ENCODE measurements around the gene MEGF6.

Gene MEGF6

DNA sequence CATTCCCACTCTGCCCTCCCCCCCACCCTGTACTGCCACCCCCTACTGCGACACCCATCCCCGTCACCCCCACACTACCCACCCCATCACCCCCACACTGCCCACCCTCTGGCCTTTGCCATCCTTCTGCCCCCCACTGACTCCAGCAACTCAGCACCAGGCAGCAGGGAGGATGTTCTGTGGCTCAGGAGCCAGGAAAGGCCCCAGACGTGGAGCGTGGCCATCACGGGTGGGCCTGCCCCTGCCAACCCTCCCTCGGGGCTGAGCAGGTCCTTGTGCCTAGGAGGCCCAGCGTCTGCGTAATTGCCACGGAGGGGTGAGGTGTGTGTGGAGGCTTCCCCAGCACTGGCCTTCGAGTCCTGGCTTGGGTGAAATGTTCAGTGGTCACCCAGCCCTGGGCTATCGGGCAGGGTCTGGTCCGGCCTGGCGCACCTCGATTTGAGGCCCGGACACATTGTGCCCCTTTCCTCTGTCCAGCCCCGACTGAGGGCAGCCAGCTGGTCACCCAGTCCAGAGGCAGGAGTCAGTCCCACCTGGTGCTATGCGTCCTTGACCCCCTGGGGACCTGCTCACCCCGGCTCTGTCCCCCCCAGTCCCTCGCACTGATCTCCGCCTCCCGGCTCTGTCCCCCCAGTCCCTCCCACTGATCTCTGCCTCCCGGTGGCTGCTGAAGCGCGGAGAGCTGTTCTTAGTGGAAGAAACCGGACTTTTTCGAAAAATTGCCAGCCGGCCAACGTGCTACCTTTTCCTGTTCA lies 133.9 kb downstream of the MEGF6 start:
- no peak for DNase-seq

DNA sequence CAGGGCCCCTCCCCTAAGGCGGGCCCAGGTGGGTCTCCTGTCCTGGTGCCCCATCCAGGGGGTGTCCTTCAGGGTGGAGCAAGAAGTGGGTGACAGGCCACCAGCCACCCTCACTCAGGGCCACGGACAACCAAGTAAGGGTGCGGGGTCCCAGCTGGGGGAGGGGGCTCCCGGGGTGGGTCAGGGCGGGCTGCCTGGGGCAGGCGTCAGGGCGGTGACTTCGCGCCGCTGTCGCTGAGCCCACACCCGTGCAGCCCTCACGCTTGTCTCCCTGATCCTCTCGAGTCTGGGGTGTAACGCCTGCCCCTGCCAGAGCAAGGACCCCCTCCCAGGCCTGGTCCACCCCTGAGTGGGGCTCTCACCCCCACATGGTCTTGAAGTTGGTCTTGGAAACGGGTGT lies 134.6 kb downstream of the MEGF6 start:
- DNase-seq = no peak

- no peak for DNase-seq
These were observed 135.3 kb downstream of the MEGF6 start for GRCh38 chr1:3475839-3476573.

GRCh38 chr1:3474421-3474820 lies 136.9 kb downstream of the MEGF6 start:
- DNase-seq = no peak

DNA sequence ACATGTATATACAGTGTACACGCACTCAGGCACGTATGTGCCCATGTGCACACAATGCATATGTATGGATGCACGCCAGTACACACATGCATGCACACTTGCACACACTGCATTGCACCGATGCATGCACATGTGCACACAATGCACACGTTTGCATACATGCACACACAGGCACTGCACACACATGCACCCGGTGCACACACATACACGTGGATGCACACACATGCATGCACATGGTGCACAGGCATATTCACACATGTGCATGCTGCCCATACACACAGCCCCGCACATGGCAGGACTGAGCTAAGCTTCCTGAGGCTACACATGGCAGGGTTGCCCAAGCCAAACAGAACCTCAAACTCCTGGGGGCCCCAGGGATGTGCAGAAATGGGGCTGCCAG lies 137.3 kb downstream of the MEGF6 start:
- no peak for DNase-seq

GRCh38 chr1:3473381-3473844 lies 137.9 kb downstream of the MEGF6 start:
- no peak for DNase-seq

DNA sequence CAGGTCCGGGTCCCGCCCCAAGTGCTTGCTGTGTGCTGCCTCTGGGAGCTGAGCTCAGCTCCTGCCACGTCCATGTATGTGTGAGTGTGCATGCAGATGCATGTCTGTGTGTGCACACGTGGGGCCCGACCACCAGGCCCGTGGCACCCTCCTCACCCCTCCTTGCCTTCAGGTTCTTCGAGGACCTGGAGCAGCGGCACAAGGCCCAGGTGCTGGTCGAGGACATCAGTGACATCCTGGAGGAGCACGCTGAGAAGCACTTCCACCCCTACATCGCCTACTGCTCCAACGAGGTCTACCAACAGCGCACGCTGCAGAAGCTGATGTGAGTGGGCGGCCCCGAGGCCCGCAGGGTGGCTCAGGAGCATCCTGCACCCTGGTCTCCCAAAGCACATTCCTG lies 138.4 kb downstream of the MEGF6 start:
- no peak for DNase-seq

DNA sequence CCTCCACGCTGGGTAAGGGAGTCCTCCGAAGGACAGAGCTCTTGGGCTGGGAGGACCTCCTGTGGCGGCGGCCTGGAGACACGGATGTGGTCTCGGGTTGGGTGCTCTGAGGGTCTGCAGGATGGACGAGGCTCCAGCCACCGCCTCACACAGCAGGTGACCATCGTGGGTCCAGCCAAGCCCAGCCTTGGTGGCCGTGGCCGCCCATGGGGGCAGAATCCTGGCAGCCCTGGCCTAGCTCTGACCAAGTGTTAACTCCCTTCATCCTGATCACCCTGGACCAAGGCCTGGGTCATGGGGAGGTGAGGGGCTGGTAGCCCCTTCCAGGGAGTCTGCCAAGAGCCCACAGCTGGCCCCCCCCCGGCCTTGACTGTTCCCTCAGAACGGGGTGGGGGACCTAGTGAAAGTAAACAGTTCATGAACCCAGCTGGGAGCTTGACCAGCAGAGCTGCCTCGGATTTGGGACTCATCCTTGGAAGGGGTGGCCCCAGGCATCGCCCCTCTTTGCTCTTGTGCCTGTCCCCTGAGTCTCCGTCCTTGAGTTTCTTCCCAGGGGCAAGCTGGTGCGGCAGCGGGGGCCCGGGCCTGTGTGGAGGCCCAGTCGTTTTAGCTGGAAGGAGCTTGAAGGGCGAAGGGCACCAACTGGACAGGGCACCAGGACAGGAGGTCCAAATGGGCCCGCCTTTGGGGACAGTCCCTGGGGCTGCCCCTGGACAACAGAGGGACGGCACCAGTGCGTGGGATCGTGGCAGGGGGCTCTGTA lies 139.0 kb downstream of the MEGF6 start:
- DNase-seq = no peak

- DNase-seq = no peak
These were observed 139.8 kb downstream of the MEGF6 start for GRCh38 chr1:3471356-3472087.

- DNase-seq = no peak
These were observed 140.5 kb downstream of the MEGF6 start for GRCh38 chr1:3470650-3471355.

- no peak for DNase-seq
These were observed 141.3 kb downstream of the MEGF6 start for GRCh38 chr1:3469849-3470649.

DNA sequence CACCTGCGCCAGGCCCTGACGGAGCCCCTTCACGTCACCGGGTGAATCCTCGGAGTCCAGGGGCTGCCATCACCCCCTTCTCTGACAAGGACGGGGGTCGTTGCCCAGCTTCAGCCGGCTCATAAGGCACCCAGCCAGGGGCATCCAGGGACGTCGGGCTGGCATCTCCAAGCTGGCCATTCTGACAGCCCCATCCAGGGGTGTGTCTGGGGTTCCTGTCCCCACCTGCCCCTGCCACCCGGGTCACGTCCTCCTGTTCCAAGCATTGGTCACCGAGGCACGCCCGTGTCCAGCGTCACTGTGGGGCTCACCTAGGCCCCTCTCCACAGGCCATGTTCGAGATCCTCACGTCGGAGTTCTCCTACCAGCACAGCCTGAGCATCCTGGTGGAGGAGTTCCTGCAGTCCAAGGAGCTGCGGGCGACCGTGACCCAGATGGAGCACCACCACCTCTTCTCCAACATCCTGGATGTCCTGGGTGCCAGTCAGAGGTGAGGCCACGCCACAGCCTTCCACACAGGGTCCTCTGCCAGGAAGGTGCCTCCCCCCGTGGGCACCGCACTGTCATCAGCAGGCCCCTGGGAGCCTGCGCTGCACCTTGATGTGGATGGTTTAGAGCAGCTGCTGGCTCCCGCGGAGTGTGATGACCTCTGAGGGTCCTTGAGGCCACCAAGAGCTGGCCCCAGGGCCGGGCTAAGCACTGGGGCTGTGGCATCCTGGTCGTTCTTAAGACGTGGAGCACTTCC lies 142.0 kb downstream of the MEGF6 start:
- DNase-seq = no peak

DNA sequence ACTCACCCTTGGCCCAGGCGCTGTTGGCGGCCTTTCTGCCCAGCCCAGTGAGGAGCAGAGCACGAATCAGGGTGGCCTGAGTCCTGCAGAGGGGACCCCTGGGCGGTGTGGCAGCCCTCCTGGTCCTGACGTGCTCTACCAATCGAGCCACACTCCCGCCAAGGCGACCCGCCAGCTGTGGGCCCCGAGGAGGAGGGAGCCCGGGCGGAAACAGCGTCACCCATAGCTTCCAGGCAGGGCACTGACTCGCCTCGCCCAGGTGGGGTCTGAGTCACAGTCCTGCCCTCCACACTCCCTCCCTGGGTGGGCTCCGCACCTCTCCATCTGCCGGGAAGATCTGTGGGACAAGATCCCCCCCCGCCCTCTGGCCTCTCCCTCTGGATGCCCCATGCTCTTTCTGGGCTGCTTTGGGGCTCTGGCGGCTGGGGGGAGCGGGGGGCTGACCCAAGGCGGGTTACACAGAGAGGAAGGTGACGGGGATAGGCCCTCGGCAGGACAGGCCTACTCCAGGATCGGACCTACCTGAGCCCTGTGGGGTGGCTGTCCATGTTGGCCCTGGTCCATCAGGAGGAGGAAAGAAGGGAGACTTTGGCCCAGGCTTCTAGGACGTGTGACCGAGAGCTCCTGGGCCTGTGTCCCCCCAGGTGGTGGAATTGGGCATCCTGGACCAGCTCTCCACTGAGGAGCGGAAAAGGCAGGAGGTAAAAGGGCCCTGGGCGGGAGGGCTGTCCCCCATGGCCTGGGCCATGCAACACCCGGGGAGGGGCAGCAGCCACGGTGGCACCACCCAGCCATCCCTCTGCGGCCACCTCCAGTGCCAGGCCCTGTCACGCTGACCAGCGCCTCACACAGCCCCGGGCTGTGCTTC lies 142.8 kb downstream of the MEGF6 start:
- DNase-seq = no peak

DNA sequence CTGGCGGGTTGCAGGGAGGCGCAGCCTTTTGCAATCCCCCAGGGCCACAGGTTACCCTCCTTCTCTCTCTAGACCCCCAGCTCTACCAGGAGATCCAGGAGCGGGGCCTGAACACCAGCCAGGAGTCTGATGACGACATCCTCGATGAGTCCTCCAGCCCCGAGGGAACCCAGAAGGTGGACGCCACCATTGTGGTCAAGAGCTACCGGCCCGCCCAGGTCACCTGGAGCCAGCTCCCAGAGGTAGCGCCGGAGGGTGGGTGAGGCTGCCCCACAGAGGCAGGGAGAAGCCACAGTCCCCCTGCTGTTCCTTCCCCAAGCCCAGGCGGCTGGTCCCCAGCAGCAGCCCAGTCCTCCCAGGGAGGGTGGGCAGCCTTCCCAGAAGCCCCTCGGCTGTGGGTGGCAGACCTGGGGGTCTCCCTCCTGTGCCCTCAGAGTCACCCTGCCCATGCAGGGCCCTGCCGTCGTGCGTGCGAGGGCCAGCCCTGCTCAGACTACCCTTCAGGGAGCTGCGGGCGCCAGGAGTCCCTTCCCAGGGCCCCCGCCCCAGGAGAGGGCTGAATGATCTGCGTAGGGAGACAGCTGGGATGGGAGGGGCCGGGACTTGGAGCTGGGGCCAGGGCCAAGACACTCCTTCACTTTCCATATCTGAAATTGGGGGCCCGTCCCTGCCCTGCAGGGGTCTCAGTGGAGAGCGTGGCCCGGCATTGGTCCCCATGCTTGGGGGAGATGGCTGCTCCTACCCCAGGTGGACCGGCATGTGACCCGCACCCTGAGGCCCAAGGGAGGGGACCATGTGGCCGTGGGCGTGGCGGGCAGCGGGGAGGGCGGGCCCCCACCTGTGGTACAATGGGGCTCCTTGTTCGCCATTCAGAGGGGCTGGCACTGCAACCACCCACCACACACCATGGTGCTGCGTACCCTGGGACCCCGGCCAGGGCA lies 143.9 kb downstream of the MEGF6 start:
- no peak for DNase-seq

DNA sequence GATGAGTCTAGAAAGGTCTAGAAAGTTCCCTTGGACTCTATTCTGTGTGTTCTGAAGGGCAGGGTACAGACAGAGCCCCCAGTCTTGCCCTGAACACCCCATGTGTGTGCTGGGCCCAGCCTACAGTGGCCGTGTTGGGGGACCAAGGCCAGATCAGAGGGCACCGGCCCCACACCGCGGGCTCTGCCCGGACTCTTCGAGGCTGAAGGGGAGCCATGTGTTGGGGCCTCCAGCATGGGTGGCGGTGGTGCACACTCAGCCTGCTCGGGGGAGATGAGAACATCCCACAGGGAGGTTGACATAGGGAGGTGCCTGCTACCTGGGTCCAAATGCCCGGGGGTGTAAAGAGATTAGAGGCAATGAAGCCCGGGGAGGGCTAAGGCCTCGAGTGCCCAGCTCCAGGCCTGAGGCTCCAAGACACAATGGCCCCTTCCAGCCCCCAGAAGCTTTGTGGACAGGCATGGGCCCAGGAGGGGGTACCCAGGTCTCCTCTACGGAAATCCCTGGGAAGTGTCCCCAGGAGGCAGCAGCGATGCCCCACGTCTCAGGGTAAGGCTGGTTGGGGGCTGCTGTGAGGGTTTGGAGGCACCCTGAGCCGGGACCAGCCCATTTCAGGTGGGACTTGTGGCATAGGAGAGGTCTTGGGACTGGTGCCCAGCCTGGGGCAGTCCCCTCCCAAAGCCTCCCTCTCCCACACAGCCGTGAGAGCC lies 144.8 kb downstream of the MEGF6 start:
- no peak for DNase-seq

- no peak for DNase-seq
These were observed 145.4 kb downstream of the MEGF6 start for GRCh38 chr1:3465935-3466321.

DNA sequence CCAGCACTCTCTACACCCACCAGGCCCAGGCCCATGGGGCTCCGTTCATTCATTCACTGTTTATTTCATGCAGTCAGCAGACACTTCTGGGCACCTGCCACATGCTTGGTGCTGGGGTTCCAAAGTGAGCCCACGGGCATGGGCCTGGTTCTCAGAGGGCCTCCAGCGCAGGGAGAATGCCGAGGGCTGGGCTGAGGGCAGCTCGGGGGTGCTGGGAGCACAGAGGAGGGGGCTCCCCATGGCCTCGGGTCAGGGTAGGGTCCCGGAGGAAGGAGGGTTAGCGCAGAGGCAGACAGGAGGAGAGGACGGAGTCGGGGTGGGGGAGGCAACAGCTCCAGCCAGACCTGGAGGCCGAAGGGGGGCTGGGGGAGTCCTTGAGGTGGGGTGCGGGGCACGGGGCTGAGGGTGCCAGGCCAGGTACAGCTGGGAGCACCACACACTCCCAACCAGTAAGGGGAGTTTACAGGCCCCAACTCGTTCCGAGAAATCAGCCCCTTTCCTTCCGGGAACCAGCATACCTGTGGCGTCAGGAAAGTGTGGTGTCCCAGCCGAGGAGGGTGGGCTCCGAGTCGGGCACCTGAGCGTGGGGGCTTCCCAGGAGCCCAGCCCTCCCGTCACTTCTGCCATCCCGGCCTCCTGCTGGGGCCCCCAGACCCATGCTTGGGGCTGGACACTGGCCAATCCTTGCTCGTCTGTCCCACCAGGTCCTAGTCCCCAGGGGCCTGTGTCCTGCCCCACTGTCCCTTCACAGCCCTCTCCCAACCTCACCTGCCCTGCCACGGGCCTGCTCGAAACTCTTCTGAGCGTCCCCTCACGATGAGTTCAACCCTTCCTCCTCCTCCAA lies 146.0 kb downstream of the MEGF6 start:
- DNase-seq = no peak
